H9 (cell line): ENCODE data around the gene MCF2L. TPM values are rescaled to one million over a fixed set of nuclear protein-coding genes. Genes with fewer than 3 reads are reported as not detected.
"Not testable (repeated sequence)": the region's sequence is repeated elsewhere in the genome, so short reads cannot be mapped to it uniquely, and the experiment has no call there.

Experiments used
- DNase-seq: peaks from one replicate; pipeline ENCODE4 v3.0.0-alpha.2; 2017
- H2AFZ ChIP-seq: one replicate; pipeline ENCODE4 v1.6.1; 2013; ENCODE audit warnings: mild to moderate bottlenecking, low read length, control low read depth, moderate library complexity
- H2AK5ac ChIP-seq: 2 replicates; pipeline ENCODE4 v1.6.1; 2013; ENCODE audit warnings: low read length, control low read depth, mixed read lengths; ENCODE audit not compliant: insufficient read length
- H2BK120ac ChIP-seq: one replicate; pipeline ENCODE4 v1.6.1; 2013; ENCODE audit warnings: low read depth, mild to moderate bottlenecking, low read length, control low read depth, inconsistent platforms; ENCODE audit not compliant: poor library complexity, severe bottlenecking
- H2BK12ac ChIP-seq: 2 replicates; pipeline ENCODE4 v1.6.1; 2013; ENCODE audit warnings: low read length, control low read depth, mixed read lengths, low read depth; ENCODE audit not compliant: insufficient read length
- H2BK15ac ChIP-seq: 2 replicates; pipeline ENCODE4 v1.6.1; 2013; ENCODE audit warnings: low read depth, low read length, control low read depth
- H2BK20ac ChIP-seq: one replicate; pipeline ENCODE4 v1.6.1; 2013; ENCODE audit warnings: low read depth, mild to moderate bottlenecking, low read length, control low read depth, inconsistent platforms; ENCODE audit not compliant: poor library complexity, severe bottlenecking
- H2BK5ac ChIP-seq: 2 replicates; pipeline ENCODE4 v1.6.1; 2013; ENCODE audit warnings: low read length, control low read depth, mixed read lengths; ENCODE audit not compliant: insufficient read length
- H3K14ac ChIP-seq: 2 replicates; pipeline ENCODE4 v1.6.1; 2013; ENCODE audit warnings: low read length, control low read depth; ENCODE audit not compliant: insufficient read depth
- H3K18ac ChIP-seq: 2 replicates; pipeline ENCODE4 v1.6.1; 2013; ENCODE audit warnings: low read depth, mild to moderate bottlenecking, mixed read lengths, low read length, control low read depth; ENCODE audit not compliant: insufficient read length
- H3K23ac ChIP-seq: 2 replicates; pipeline ENCODE4 v1.6.1; 2013; ENCODE audit warnings: low read length, control low read depth, mixed read lengths, low read depth; ENCODE audit not compliant: insufficient read length
- H3K23me2 ChIP-seq: 2 replicates; pipeline ENCODE4 v1.6.1; 2013; ENCODE audit warnings: low read depth, mild to moderate bottlenecking, mixed read lengths, low read length, control low read depth; ENCODE audit not compliant: insufficient read length, poor library complexity, severe bottlenecking
- H3K27ac ChIP-seq: 2 replicates; pipeline ENCODE4 v1.5.1; 2013; ENCODE audit warnings: low read length, control low read depth, mixed read lengths, low read depth; ENCODE audit not compliant: insufficient read length
- H3K27me3 ChIP-seq: 2 replicates; pipeline ENCODE4 v1.6.1; 2013; ENCODE audit warnings: low read length, control low read depth, inconsistent platforms; ENCODE audit not compliant: insufficient read depth
- H3K4ac ChIP-seq: 2 replicates; pipeline ENCODE4 v1.6.1; 2013; ENCODE audit warnings: low read depth, mild to moderate bottlenecking, control low read depth, inconsistent platforms, low read length, moderate library complexity
- H3K4me1 ChIP-seq: 2 replicates; pipeline ENCODE4 v1.6.1; 2013; ENCODE audit warnings: low read length, control low read depth, inconsistent platforms; ENCODE audit not compliant: insufficient read depth
- H3K4me2 ChIP-seq: 2 replicates; pipeline ENCODE4 v1.6.1; 2013; ENCODE audit warnings: low read length, control low read depth, mixed read lengths; ENCODE audit not compliant: insufficient read length, insufficient read depth
- H3K56ac ChIP-seq: 2 replicates; pipeline ENCODE4 v1.6.1; 2013; ENCODE audit warnings: low read depth, mild to moderate bottlenecking, mixed read lengths, low read length, control low read depth; ENCODE audit not compliant: insufficient read length
- H3K79me1 ChIP-seq: 2 replicates; pipeline ENCODE4 v1.6.1; 2013; ENCODE audit warnings: low read depth, mild to moderate bottlenecking, moderate library complexity, low read length, control low read depth, inconsistent platforms; ENCODE audit not compliant: insufficient read depth, poor library complexity, severe bottlenecking
- H3K79me2 ChIP-seq: 2 replicates; pipeline ENCODE4 v1.6.1; 2013; ENCODE audit warnings: low read length, control low read depth, inconsistent platforms; ENCODE audit not compliant: insufficient read depth
- H3K9ac ChIP-seq: 2 replicates; pipeline ENCODE4 v1.6.1; 2013; ENCODE audit warnings: low read length, control low read depth, mixed read lengths; ENCODE audit not compliant: insufficient read length; ENCODE audit errors: extremely low read depth
- H3K9me3 ChIP-seq: one replicate; pipeline ENCODE4 v1.6.1; 2013; ENCODE audit warnings: low read depth, low read length, inconsistent platforms; ENCODE audit not compliant: control insufficient read depth
- H3T11ph ChIP-seq: one replicate; pipeline ENCODE4 v1.6.1; 2013; ENCODE audit warnings: mild to moderate bottlenecking, low read length, control low read depth, inconsistent platforms
- H4K20me1 ChIP-seq: one replicate; pipeline ENCODE4 v1.6.1; 2013; ENCODE audit not compliant: control insufficient read depth, insufficient read length, insufficient read depth
- H4K5ac ChIP-seq: 2 replicates; pipeline ENCODE4 v1.6.1; 2013; ENCODE audit warnings: low read depth, mild to moderate bottlenecking, mixed read lengths, low read length, control low read depth; ENCODE audit not compliant: insufficient read length
- H4K8ac ChIP-seq: replicated peaks from 2 replicates; pipeline ENCODE4 v1.6.1; 2013; ENCODE audit warnings: low read length, control low read depth, mixed read lengths, low read depth; ENCODE audit not compliant: insufficient read length
- H4K91ac ChIP-seq: 2 replicates; pipeline ENCODE4 v1.6.1; 2013; ENCODE audit warnings: low read depth, mild to moderate bottlenecking, moderate library complexity, mixed read lengths, low read length, control low read depth; ENCODE audit not compliant: insufficient read length
- H3K27ac Mint-ChIP-seq, 3 experiments: 2 replicates in 2 of 3; 3 replicates in 1 of 3; pipeline ENCODE4 v1.8.0; 2020 to 2021; ENCODE audit warnings: mixed read lengths in 3 of 3, mild to moderate bottlenecking in 1 of 3, moderate library complexity in 1 of 3
- H3K27me3 Mint-ChIP-seq: 2 replicates; pipeline ENCODE4 v1.8.0; 2021; ENCODE audit warnings: low read depth, mild to moderate bottlenecking, moderate library complexity, mixed read lengths
- H3K36me3 Mint-ChIP-seq, 3 experiments: 2 replicates in 2 of 3; 3 replicates in 1 of 3; pipeline ENCODE4 v1.8.0; 2020 to 2021; ENCODE audit warnings: low read depth in 3 of 3, mixed read lengths in 3 of 3; ENCODE audit not compliant: insufficient read depth in 1 of 3
- H3K4me1 Mint-ChIP-seq, 2 experiments: 2 replicates each; pipeline ENCODE4 v1.8.0; 2020; ENCODE audit warnings: mixed read lengths in 2 of 2
- H3K4me3 Mint-ChIP-seq, 2 experiments: 2 replicates in 1 of 2; 3 replicates in 1 of 2; pipeline ENCODE4 v1.8.0; 2020 to 2021; ENCODE audit warnings: mild to moderate bottlenecking in 2 of 2, mixed read lengths in 2 of 2, moderate library complexity in 1 of 2
- H3K9me3 Mint-ChIP-seq, 2 experiments: 2 replicates in 1 of 2; 3 replicates in 1 of 2; pipeline ENCODE4 v1.8.0; 2020; ENCODE audit warnings: mild to moderate bottlenecking in 2 of 2, mixed read lengths in 2 of 2, moderate library complexity in 1 of 2
- CTCF ChIP-seq: fragments of 200-600 bp; sonication (generic); conservative IDR thresholded peaks from 3 replicates; pipeline ENCODE4 v1.8.0; 2021; ENCODE audit warnings: antibody characterized with exemption, mild to moderate bottlenecking
- WGBS: extraction: QIAGEN DNeasy Blood & Tissue Kit; methylation state at CpG from one replicate; pipeline ENCODE4 v1.1.7; 2013; ENCODE audit warnings: missing lambda C conversion rate, low lambda C conversion rate, mixed read lengths; ENCODE audit not compliant: insufficient read length; ENCODE audit errors: extremely low coverage; 5-methylcytosine and 5-hydroxymethylcytosine counted together
- total RNA-seq: library from RNA; stranded (reverse); gene quantifications from 2 replicates; pipeline ENCODE4 v1.2.1, GENCODE V29; 2021

Gene MCF2L
- total RNA-seq, 1 experiment from 2014 or later, result 18.5 TPM

- H3K27ac ChIP-seq, H2AFZ ChIP-seq, H3K18ac ChIP-seq, H3K56ac ChIP-seq, H3K79me1 ChIP-seq, DNase-seq, H3K79me2 ChIP-seq, H3K4me3 Mint-ChIP-seq, H4K20me1 ChIP-seq, H3K27me3 ChIP-seq, H3K14ac ChIP-seq, H4K91ac ChIP-seq, H3K9me3 ChIP-seq, H2BK5ac ChIP-seq, H2BK15ac ChIP-seq, H4K8ac ChIP-seq, H2BK120ac ChIP-seq, H3K4me2 ChIP-seq, H3K23ac ChIP-seq, H3K9ac ChIP-seq, H4K5ac ChIP-seq, H3K4ac ChIP-seq, H2BK20ac ChIP-seq, H2BK12ac ChIP-seq, H2AK5ac ChIP-seq, H3T11ph ChIP-seq, H3K4me1 ChIP-seq: not testable (repeated sequence)
- Mint-ChIP-seq H3K27ac (0 out of 7 replicates have a peak overlapping the region, but pooled peaks of 1 of the 3 experiments have one; percentile 25), H3K9me3 (peaks cover 5 to 12% of the 10 kb centered on the region in 2 experiments), H3K4me1 (peaks cover 10 to 14% of the 10 kb centered on the region in 2 experiments), H3K27me3 (peaks cover 12% of the 10 kb centered on the region), H3K36me3 (peaks cover 5 to 13% (median 6%) of the 10 kb centered on the region in 3 experiments; a peak in 6 of 7 replicates)
- peak; percentile 50; the same call in 2 of the 3 replicates for TF ChIP-seq CTCF
- H3K23me2 ChIP-seq, result peaks cover 15% of the 10 kb centered on the region
- WGBS, result no CpG with 5 or more reads among the region's 11 CpGs
These were observed 27.2 kb upstream of the MCF2L start for GRCh38 chr13:112941765-112942164.
